CD4-positive, alpha-beta memory T cell (primary cell): ENCODE measurements around the gene RNGTT. TPM values are rescaled to one million over a fixed set of nuclear protein-coding genes. Genes with fewer than 3 reads are reported as not detected.
"Not testable (repeated sequence)": the region's sequence is repeated elsewhere in the genome, so short reads cannot be mapped to it uniquely, and the experiment has no call there.

Experiments
- CTCF ChIA-PET: fragments of 350-600 bp; sonication (Branson Sonifier 250); formaldehyde crosslinking; loops from one replicate; lab custom pipeline; 2021; ENCODE audit warnings: inconsistent platforms; ENCODE audit not compliant: partially characterized antibody; lab: Charles Lee
- POLR2A ChIA-PET: fragments of 350-600 bp; sonication (Branson Sonifier 250); formaldehyde crosslinking; loops from one replicate; lab custom pipeline; 2021; ENCODE audit not compliant: partially characterized antibody; lab: Charles Lee
- DNase-seq, 5 donors: peaks; one replicate each; pipeline versions ENCODE4 v3.0.0 to v3.0.0-alpha.2; 2020 to 2022; ENCODE audit warnings: mixed read lengths in 1 of 5
- H3K27ac ChIP-seq: one replicate; pipeline ENCODE4 v1.7.0; 2013; ENCODE audit warnings: low read depth, low read length
- H3K27me3 ChIP-seq: 2 replicates; pipeline ENCODE4 v1.7.0; 2013; ENCODE audit warnings: mild to moderate bottlenecking, low read length, moderate library complexity; ENCODE audit not compliant: insufficient read depth
- H3K36me3 ChIP-seq: 2 replicates; pipeline ENCODE4 v1.7.0; 2013; ENCODE audit warnings: mild to moderate bottlenecking, low read length, moderate library complexity; ENCODE audit not compliant: insufficient read depth
- H3K4me1 ChIP-seq: 2 replicates; pipeline ENCODE4 v1.7.0; 2013; ENCODE audit warnings: mild to moderate bottlenecking, low read length, moderate library complexity; ENCODE audit not compliant: insufficient read depth
- H3K4me3 ChIP-seq, 2 donors: one replicate each; pipeline ENCODE4 v1.7.0; 2013; ENCODE audit warnings: low read length in 2 of 2, mild to moderate bottlenecking in 1 of 2
- H3K9me3 ChIP-seq, 2 donors: one replicate each; pipeline ENCODE4 v1.7.0; 2013; ENCODE audit warnings: low read length in 2 of 2, control low read depth in 1 of 2; ENCODE audit not compliant: control insufficient read depth in 1 of 2
- H3K27ac Mint-ChIP-seq, 7 donors: one replicate each; pipeline ENCODE4 v1.8.0; 2020 to 2021; ENCODE audit warnings: mixed read lengths in 7 of 7, mild to moderate bottlenecking in 6 of 7, inconsistent platforms in 3 of 7, moderate library complexity in 3 of 7
- H3K27me3 Mint-ChIP-seq, 2 donors: one replicate each; pipeline ENCODE4 v1.8.0; 2020 to 2021; ENCODE audit warnings: mixed read lengths in 2 of 2
- H3K36me3 Mint-ChIP-seq, 2 donors: one replicate each; pipeline ENCODE4 v1.8.0; 2020 to 2021; ENCODE audit warnings: mixed read lengths in 2 of 2, inconsistent platforms in 1 of 2, mild to moderate bottlenecking in 1 of 2
- H3K4me1 Mint-ChIP-seq, 4 donors: one replicate each; pipeline ENCODE4 v1.8.0; 2020 to 2021; ENCODE audit warnings: mixed read lengths in 4 of 4, mild to moderate bottlenecking in 1 of 4
- H3K4me3 Mint-ChIP-seq, 8 donors: one replicate each; pipeline ENCODE4 v1.8.0; 2020 to 2021; ENCODE audit warnings: mixed read lengths in 8 of 8, mild to moderate bottlenecking in 7 of 8, moderate library complexity in 6 of 8, inconsistent platforms in 3 of 8
- H3K9me3 Mint-ChIP-seq, 8 donors: one replicate each; pipeline ENCODE4 v1.8.0; 2020 to 2021; ENCODE audit warnings: mixed read lengths in 8 of 8, mild to moderate bottlenecking in 5 of 8, inconsistent platforms in 3 of 8, moderate library complexity in 1 of 8
- intact Hi-C: fragments of 100-400 bp; cut with micrococcal nuclease; formaldehyde crosslinking; loops from one replicate; pipeline ENCODE4 v1.15.1; 2023
- polyA plus RNA-seq, 2 donors: library from polyadenylated mRNA; unstranded; fragments of 300-500 nt; fragmentation: Illumina TruSeq; gene quantifications; one replicate each; pipeline ENCODE4 v1.2.3, GENCODE V29; 2021
- total RNA-seq, 2 experiments: library from RNA; stranded (reverse); gene quantifications; one replicate each; pipeline ENCODE4 v1.2.3, GENCODE V29; 2021

RNGTT gene
- total and polyA plus RNA-seq, 4 experiments from 2014 or later = 17.3 to 21.8 (median 19.1) TPM

- Mint-ChIP-seq H3K27me3 (no peaks in the 10 kb centered on the region), H3K4me1 (peaks cover 35 to 69% (median 50%) of the 10 kb centered on the region in 4 donors), H3K27ac (no peak overlapping the region), H3K36me3 (peaks cover 17 to 37% of the 10 kb centered on the region in 2 donors), H3K9me3 (peaks cover 0 to 6% (median 0%) of the 10 kb centered on the region in 8 donors), H3K4me3 (peak overlapping the region in 2 of 8 donors; percentile 3 to 17)
- no peaks in the 10 kb centered on the region for H3K9me3 ChIP-seq
- no peak overlapping the region for H3K4me3 ChIP-seq
- H3K4me1 ChIP-seq = peaks cover 23% of the 10 kb centered on the region
- ChIA-PET POLR2A (no interaction called here), CTCF (no interaction called here)
- no peaks in the 10 kb centered on the region for H3K27me3 ChIP-seq
- DNase-seq = no peak
- H3K27ac ChIP-seq = no peak overlapping the region
- no peaks in the 10 kb centered on the region for H3K36me3 ChIP-seq
- intact Hi-C loops = no loop called here
Measured at GRCh38 chr6:88914180-88914579, 49.2 kb downstream of the RNGTT start.

DNA sequence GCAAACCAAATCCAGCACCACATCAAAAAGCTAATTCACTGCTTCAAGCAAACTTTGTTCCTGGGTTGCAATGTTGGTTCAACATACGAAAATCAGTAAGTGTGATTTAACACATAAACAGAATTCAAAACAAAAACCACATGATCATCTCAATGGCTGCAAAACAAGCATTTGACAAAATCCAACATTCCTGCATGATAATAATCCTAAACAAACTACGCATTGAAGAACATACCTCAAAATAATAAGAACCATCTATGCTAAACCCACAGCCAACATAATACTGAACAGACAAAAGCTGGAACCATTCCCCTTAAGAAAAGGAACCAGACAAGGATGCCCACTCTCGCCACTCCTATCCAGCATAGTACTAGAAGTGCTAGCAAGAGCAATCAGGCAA, 49.9 kb downstream of the RNGTT start:
- no peak overlapping the region for H3K4me3 Mint-ChIP-seq
- H3K27me3 ChIP-seq = no peaks in the 10 kb centered on the region
- H3K9me3 Mint-ChIP-seq = peaks cover 0 to 6% (median 0%) of the 10 kb centered on the region in 8 donors
- peaks cover 29% of the 10 kb centered on the region for H3K4me1 ChIP-seq
- POLR2A ChIA-PET = no interaction called here
- H3K36me3 Mint-ChIP-seq = peaks cover 17 to 37% of the 10 kb centered on the region in 2 donors
- H3K27ac Mint-ChIP-seq = peak overlapping the region in 2 of 7 donors; percentile 61 to 76
- H3K4me1 Mint-ChIP-seq = peaks cover 40 to 74% (median 55%) of the 10 kb centered on the region in 4 donors
- intact Hi-C loops = no loop called here
- H3K9me3 ChIP-seq = no peaks in the 10 kb centered on the region
- no peak overlapping the region for H3K27ac ChIP-seq
- H3K36me3 ChIP-seq = no peaks in the 10 kb centered on the region
- no peaks in the 10 kb centered on the region for H3K27me3 Mint-ChIP-seq
- DNase-seq = no peak
- no peak overlapping the region for H3K4me3 ChIP-seq
- CTCF ChIA-PET = no interaction called here

DNA sequence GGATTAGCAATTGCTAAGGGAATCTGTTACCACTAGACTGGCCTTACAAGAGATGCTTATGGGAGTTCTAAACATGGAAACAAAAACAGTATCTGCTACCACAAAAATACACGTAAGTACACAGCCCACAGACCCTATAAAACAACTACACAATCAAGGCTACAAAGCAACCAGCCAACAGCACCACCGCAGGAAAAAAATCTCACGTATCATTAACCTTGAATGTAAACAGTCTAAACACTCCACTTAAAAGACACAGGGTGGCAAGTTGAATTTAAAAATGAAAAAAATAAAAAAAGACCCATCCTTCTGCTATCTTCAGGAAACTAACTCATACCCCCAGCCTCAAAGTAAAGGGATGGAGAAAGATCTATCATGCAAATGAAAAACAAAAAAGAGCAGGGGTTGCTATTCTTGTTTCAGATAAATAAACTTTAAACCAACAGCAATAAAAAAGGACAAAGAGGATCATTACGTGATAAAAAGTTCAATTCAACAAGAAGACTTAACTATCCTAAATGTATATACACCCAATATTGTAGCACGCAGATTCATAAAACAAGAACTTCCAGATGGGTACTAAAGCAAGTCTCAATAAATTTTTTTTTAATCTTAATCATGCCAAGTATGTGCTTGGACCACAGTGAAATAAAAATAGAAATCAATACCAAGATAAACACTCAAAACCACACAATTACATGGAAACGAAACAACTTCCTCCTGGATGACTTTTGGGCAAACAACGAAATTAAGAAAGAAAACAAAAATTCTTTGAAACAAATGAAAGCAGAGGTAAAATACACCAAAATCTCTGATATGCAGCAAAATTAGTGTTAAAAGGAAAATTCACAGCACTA, 52.3 kb downstream of the RNGTT start:
- H3K9me3 ChIP-seq = no peaks in the 10 kb centered on the region
- POLR2A ChIA-PET = no interaction called here
- Mint-ChIP-seq H3K9me3 (peaks cover 0 to 6% (median 0%) of the 10 kb centered on the region in 8 donors), H3K27ac (peak overlapping the region in 2 of 7 donors; percentile 5 to 53), H3K27me3 (no peaks in the 10 kb centered on the region), H3K4me1 (peaks cover 42 to 67% (median 54%) of the 10 kb centered on the region in 4 donors), H3K4me3 (no peak overlapping the region), H3K36me3 (peaks cover 14 to 34% of the 10 kb centered on the region in 2 donors)
- H3K27me3 ChIP-seq = no peaks in the 10 kb centered on the region
- H3K4me3 ChIP-seq = no peak overlapping the region
- intact Hi-C loops = no loop called here
- H3K27ac ChIP-seq = no peak overlapping the region
- H3K36me3 ChIP-seq = no peaks in the 10 kb centered on the region
- CTCF ChIA-PET = no interaction called here
- DNase-seq = no peak
- H3K4me1 ChIP-seq = peaks cover 21% of the 10 kb centered on the region

GRCh38 chr6:88908598-88909548, 54.5 kb downstream of the RNGTT start:
- H3K27ac ChIP-seq = no peak overlapping the region
- DNase-seq = no peak

DNA sequence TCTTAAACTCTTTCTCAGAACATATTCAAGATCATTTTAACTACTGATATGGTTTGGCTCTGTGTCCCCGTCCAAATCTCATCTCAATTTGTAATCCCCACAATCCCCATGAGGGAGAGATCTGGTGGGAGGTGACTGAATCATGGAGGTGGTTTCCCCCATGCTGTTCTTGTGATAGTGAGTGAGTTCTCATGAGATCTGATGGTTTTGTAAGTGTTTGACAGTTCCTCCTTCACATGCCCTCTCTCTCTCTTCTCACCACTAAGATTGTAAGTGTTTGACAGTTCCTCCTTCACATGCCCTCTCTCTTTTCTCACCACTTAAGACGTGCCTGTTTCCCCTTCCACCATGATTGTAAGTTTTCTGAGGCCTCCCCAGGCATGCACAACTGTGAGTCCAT, 56.3 kb downstream of the RNGTT start:
- H3K4me3 ChIP-seq, H3K9me3 Mint-ChIP-seq, H3K27me3 ChIP-seq, intact Hi-C loops, H3K27ac ChIP-seq, H3K4me3 Mint-ChIP-seq, H3K27me3 Mint-ChIP-seq, H3K36me3 ChIP-seq, H3K9me3 ChIP-seq, DNase-seq, POLR2A ChIA-PET: not testable (repeated sequence)
- Mint-ChIP-seq H3K4me1 (peaks cover 24 to 43% (median 34%) of the 10 kb centered on the region in 4 donors), H3K27ac (peak overlapping the region in 2 of 7 donors; percentile 38 to 62), H3K36me3 (peaks cover 30 to 45% of the 10 kb centered on the region in 2 donors)
- CTCF ChIA-PET = interaction anchor here (0.9 to 1.4 kb wide), 2 partner anchors 12 to 126 kb away, joined by 4 read pairs; no protein-coding TSS in a partner anchor
- H3K4me1 ChIP-seq = peaks cover 16% of the 10 kb centered on the region

More at GRCh38 chr6:88908598-88909548, 54.5 kb downstream of the RNGTT start:
- intact Hi-C loops = no loop called here
- Histone ChIP-seq H3K9me3 (no peaks in the 10 kb centered on the region), H3K4me3 (no peak overlapping the region), H3K36me3 (no peaks in the 10 kb centered on the region), H3K4me1 (peaks cover 21% of the 10 kb centered on the region), H3K27me3 (no peaks in the 10 kb centered on the region)
- ChIA-PET CTCF (interaction anchor here (0.6 to 1.6 kb wide), 3 partner anchors 10 to 472 kb away, joined by 3 to 5 read pairs (median 4); no protein-coding TSS in a partner anchor), POLR2A (no interaction called here)
- Mint-ChIP-seq H3K4me3 (peak overlapping the region in 2 of 8 donors; percentile 18 to 23), H3K27me3 (no peaks in the 10 kb centered on the region), H3K27ac (peak overlapping the region in 3 of 7 donors; percentile 5 to 58 (median 26)), H3K36me3 (peaks cover 25 to 34% of the 10 kb centered on the region in 2 donors), H3K9me3 (no peaks in the 10 kb centered on the region), H3K4me1 (peaks cover 35 to 58% (median 48%) of the 10 kb centered on the region in 4 donors)

DNA sequence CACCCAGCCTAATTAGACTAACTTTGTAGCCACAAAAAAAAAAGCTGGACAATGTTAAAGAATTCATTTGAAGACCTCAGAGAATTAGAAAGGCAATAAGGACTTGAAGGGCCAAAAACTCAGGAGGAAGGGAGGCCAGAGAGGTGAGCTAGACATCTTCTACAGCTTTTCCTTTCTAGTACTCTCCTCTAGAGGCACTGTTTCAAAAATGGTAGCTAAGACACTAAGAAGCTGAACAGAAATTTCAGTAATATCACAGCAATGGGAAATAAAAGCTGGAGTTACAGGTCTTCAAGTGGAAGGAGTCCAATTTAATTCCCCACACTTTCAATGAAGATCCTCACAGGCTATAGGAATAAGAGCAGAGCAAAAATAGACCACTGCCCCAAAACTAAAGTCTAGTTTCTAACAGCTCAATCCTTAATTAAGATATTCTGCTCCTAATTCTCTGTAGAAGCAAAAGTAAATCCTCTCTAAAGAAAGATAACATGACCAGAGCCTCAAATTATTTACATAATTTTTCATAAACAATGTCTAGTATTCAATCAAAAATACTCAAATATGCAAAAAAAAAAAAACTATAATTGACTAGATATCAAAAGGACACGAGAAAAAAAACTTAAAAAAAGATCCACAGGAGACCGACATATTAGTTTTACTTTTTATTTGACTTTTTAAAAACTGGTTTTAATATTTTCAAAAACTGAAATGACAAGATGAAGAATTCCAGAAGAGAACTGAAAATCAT, 63.7 kb downstream of the RNGTT start:
- ChIA-PET CTCF (interaction anchor here (0.8 to 1.7 kb wide), 4 partner anchors 9 to 473 kb away, joined by 3 to 5 read pairs (median 3); partner anchors contain the start of gene RNGTT), POLR2A (no interaction called here)
- no peak overlapping the region for H3K4me3 ChIP-seq
- Mint-ChIP-seq H3K9me3 (no peaks in the 10 kb centered on the region), H3K27me3 (no peaks in the 10 kb centered on the region), H3K4me3 (no peak overlapping the region), H3K4me1 (peaks cover 0 to 3% (median 0%) of the 10 kb centered on the region in 4 donors), H3K36me3 (peaks cover 22 to 32% of the 10 kb centered on the region in 2 donors), H3K27ac (no peak overlapping the region)
- no peaks in the 10 kb centered on the region for H3K4me1 ChIP-seq
- no peak overlapping the region for H3K27ac ChIP-seq
- DNase-seq = no peak
- no peaks in the 10 kb centered on the region for H3K27me3 ChIP-seq
- H3K36me3 ChIP-seq = no peaks in the 10 kb centered on the region
- H3K9me3 ChIP-seq = no peaks in the 10 kb centered on the region
- intact Hi-C loops = no loop called here
